Fibroblast of lung (primary cell): Measurements from ENCODE around the gene PDLIM7.

Source experiments
- EZH2 ChIP-seq: IDR thresholded peaks from 2 replicates; pipeline ENCODE4 v1.5.1; 2012; ENCODE audit warnings: low read length, control low read depth, mild to moderate bottlenecking; ENCODE audit errors: missing control alignments
- TF ChIP-seq, protein P1 (sequence below), 2 donors: IDR thresholded peaks in 1 of 2; conservative IDR thresholded peaks in 1 of 2; 1 replicate in 1 of 2; 2 replicates in 1 of 2; pipeline ENCODE4 v1.5.1; 2011 to 2012; ENCODE audit warnings: low read length in 2 of 2, control low read depth in 1 of 2, inconsistent platforms in 1 of 2, low read depth in 1 of 2, mild to moderate bottlenecking in 1 of 2

DNA sequence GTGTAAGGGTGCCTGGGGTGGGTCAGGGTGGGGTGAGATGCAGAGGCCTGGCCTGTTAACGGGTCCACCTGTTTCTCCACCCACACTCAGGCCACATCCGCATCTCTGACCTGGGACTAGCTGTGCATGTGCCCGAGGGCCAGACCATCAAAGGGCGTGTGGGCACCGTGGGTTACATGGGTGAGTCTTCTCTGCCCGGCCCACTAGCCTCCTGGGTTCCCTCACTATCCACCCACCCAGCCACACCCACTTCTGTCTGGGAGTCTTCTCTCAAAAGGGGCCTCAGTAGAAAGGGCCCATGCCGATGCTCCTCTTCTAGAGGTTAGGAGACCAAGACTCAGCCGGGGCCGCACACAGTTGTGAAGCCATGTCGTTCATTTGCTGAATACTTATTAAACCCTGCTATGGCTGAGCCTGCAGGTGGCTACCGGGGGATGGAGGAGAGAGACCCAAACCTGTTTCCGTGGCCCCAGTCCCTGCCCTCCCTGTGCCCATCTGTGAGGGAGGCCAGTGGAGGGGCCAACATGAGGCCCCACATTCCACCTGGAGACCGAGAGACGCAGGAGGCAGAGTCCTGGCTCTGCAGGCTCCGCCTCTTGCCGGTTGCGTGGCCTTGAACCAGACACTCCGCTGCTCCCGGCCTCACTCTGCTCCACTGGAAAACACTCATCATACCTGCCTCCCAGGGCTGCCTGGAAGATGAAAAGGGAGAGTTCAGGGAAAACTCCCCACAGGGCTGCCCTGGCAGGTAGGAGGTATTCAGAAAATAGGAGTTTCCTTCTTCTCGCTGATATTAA is 62.3 kb downstream of the PDLIM7 start:
- TF ChIP-seq EZH2, result no peak
- TF ChIP-seq, protein P1, sequence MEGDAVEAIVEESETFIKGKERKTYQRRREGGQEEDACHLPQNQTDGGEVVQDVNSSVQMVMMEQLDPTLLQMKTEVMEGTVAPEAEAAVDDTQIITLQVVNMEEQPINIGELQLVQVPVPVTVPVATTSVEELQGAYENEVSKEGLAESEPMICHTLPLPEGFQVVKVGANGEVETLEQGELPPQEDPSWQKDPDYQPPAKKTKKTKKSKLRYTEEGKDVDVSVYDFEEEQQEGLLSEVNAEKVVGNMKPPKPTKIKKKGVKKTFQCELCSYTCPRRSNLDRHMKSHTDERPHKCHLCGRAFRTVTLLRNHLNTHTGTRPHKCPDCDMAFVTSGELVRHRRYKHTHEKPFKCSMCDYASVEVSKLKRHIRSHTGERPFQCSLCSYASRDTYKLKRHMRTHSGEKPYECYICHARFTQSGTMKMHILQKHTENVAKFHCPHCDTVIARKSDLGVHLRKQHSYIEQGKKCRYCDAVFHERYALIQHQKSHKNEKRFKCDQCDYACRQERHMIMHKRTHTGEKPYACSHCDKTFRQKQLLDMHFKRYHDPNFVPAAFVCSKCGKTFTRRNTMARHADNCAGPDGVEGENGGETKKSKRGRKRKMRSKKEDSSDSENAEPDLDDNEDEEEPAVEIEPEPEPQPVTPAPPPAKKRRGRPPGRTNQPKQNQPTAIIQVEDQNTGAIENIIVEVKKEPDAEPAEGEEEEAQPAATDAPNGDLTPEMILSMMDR (conservative IDR thresholded peaks at IDR 0.05 in 1 of 2, IDR thresholded peaks at IDR 0.05 in 1 of 2; ENCODE audit: low read depth in 1 of 2, low read length in 2 of 2), result no peak
